HCT116 (cell line): Measurements from ENCODE around the gene HTR2C. TPM values are rescaled to one million over a fixed set of nuclear protein-coding genes. Genes with fewer than 3 reads are reported as not detected.

Experiments used
- ATAC-seq: fragments of 200-7000 bp; cut with Tn5 transposase; 2 replicates; pipeline ENCODE4 v1.9.1; 2020; ENCODE audit warnings: mild to moderate bottlenecking, moderate library complexity
- BruUV-seq: library from RNA; stranded (reverse); fragments of 400-500 nt; replicated peaks from 2 replicates; lab custom pipeline; 2021; lab: Mats Ljungman, UMichigan
- CTCF ChIA-PET: fragments of 300-600 bp; sonication (Branson Sonifier 250); formaldehyde crosslinking; loops from one replicate; lab custom pipeline; 2021; ENCODE audit warnings: antibody characterized with exemption; lab: Charles Lee
- POLR2A ChIA-PET: fragments of 300-600, 350-600 bp; sonication (Branson Sonifier 250); formaldehyde crosslinking; loops from one replicate; lab custom pipeline; 2021; ENCODE audit warnings: antibody characterized with exemption; lab: Charles Lee
- RAD21 ChIA-PET, 2 experiments: fragments of 300-600 bp; sonication (Branson Sonifier 250); formaldehyde crosslinking; loops; one replicate each; lab custom pipeline; 2023; ENCODE audit warnings: low total read pairs in 2 of 2; ENCODE audit not compliant: uncharacterized antibody in 2 of 2, unreplicated experiment in 2 of 2, low non-redundant PET in 1 of 2; lab: Charles Lee
- DNase-seq: peaks from one replicate; pipeline ENCODE4 v3.0.0-alpha.2; 2010; ENCODE audit warnings: low read depth, low spot score
- H2AFZ ChIP-seq: fragments of 200-600 bp; shearing (Covaris generic), sonication (generic); 2 replicates; pipeline ENCODE4 v1.6.1; 2017; ENCODE audit warnings: low read depth, mixed run types, mixed read lengths, antibody characterized with exemption, low read length; ENCODE audit not compliant: poor library complexity, severe bottlenecking
- H3K27ac ChIP-seq: 2 replicates; pipeline ENCODE4 v1.5.1; 2012; ENCODE audit warnings: low read depth, low read length
- H3K27me3 ChIP-seq: fragments of 200-600 bp; sonication (generic); 2 replicates; pipeline ENCODE4 v1.6.1; 2016; ENCODE audit warnings: mixed run types, low read length, mixed read lengths; ENCODE audit not compliant: insufficient read depth
- H3K36me3 ChIP-seq, 2 experiments: fragments of 200-500 bp in 1 of 2; fragments of 200-600 bp in 1 of 2; sonication (Bioruptor generic) in 1 of 2; sonication (generic) in 1 of 2; 2 replicates each; pipeline versions ENCODE4 v1.5.1 to v1.6.1; 2014 to 2016; ENCODE audit warnings: low read length in 2 of 2, inconsistent platforms in 1 of 2, mixed read lengths in 1 of 2, mixed run types in 1 of 2; ENCODE audit not compliant: insufficient read depth in 2 of 2, control insufficient read depth in 1 of 2
- H3K4me1 ChIP-seq, 2 experiments: fragments of 200-600 bp in 1 of 2; sonication (generic) in 1 of 2; 2 replicates each; pipeline versions ENCODE4 v1.5.1 to v1.6.1; 2012 to 2017; ENCODE audit warnings: low read length in 2 of 2, inconsistent platforms in 1 of 2, mild to moderate bottlenecking in 1 of 2, mixed read lengths in 1 of 2, mixed run types in 1 of 2, moderate library complexity in 1 of 2; ENCODE audit not compliant: insufficient read depth in 2 of 2, control insufficient read depth in 1 of 2
- H3K4me2 ChIP-seq: fragments of 200-600 bp; sonication (generic); 2 replicates; pipeline ENCODE4 v1.6.1; 2017; ENCODE audit warnings: mixed run types, low read length, mixed read lengths
- H3K4me3 ChIP-seq, 2 experiments: fragments of 200-600 bp in 1 of 2; sonication (generic) in 1 of 2; replicated peaks in 1 of 2; 2 replicates each; pipeline ENCODE4 v1.5.1; 2011 to 2016; ENCODE audit warnings: low read length in 2 of 2, control low read depth in 1 of 2, low read depth in 1 of 2, mild to moderate bottlenecking in 1 of 2, mixed read lengths in 1 of 2, mixed run types in 1 of 2
- H3K79me2 ChIP-seq: fragments of 200-600 bp; sonication (generic); 2 replicates; pipeline ENCODE4 v1.6.1; 2017; ENCODE audit warnings: mild to moderate bottlenecking, mixed run types, low read length, moderate library complexity, mixed read lengths; ENCODE audit not compliant: insufficient read depth
- H3K9ac ChIP-seq: fragments of 200-600 bp; sonication (generic); 2 replicates; pipeline ENCODE4 v1.6.1; 2016; ENCODE audit warnings: low read length, mixed read lengths
- H3K9me2 ChIP-seq: fragments of 200-600 bp; sonication (generic), shearing (Covaris generic); 2 replicates; pipeline ENCODE4 v1.6.1; 2017; ENCODE audit warnings: mixed run types, mild to moderate bottlenecking, moderate library complexity; ENCODE audit not compliant: insufficient read depth
- H3K9me3 ChIP-seq, 2 experiments: fragments of 200-500 bp in 1 of 2; fragments of 200-600 bp in 1 of 2; sonication (Bioruptor generic) in 1 of 2; sonication (generic) in 1 of 2; 2 replicates each; pipeline ENCODE4 v1.6.1; 2014 to 2017; ENCODE audit warnings: low read length in 2 of 2, mixed read lengths in 2 of 2, inconsistent platforms in 1 of 2, low read depth in 1 of 2, mild to moderate bottlenecking in 1 of 2, mixed run types in 1 of 2, moderate library complexity in 1 of 2; ENCODE audit not compliant: control insufficient read depth in 1 of 2, insufficient read depth in 1 of 2
- H4K20me1 ChIP-seq: fragments of 200-600 bp; sonication (generic), shearing (Covaris generic); 2 replicates; pipeline ENCODE4 v1.6.1; 2017; ENCODE audit warnings: mixed run types, mild to moderate bottlenecking, moderate library complexity; ENCODE audit not compliant: insufficient read depth
- ATF3 ChIP-seq: IDR thresholded peaks from 2 replicates; pipeline ENCODE4 v1.6.1; 2012
- CBX3 ChIP-seq: IDR thresholded peaks from 2 replicates; pipeline ENCODE4 v1.6.1; 2012; ENCODE audit warnings: low read depth
- CEBPB ChIP-seq: IDR thresholded peaks from 2 replicates; pipeline ENCODE4 v1.6.1; 2012; ENCODE audit warnings: low read depth
- EGR1 ChIP-seq: IDR thresholded peaks from 2 replicates; pipeline ENCODE4 v1.6.1; 2012; ENCODE audit warnings: low read depth
- ELF1 ChIP-seq: IDR thresholded peaks from 2 replicates; pipeline ENCODE4 v1.6.1; 2012; ENCODE audit warnings: low read depth, borderline replicate concordance
- EZH2 ChIP-seq: fragments of 200-600 bp; sonication (generic); IDR thresholded peaks from 2 replicates; pipeline ENCODE4 v1.6.1; 2017; ENCODE audit warnings: antibody characterized with exemption, mixed run types
- EZH2phosphoT487 ChIP-seq: fragments of 200-600 bp; IDR thresholded peaks from 2 replicates; pipeline ENCODE4 v1.6.1; 2018; ENCODE audit warnings: antibody characterized with exemption, borderline replicate concordance
- FOSL1 ChIP-seq: IDR thresholded peaks from 2 replicates; pipeline ENCODE4 v1.6.1; 2012; ENCODE audit warnings: low read depth
- MAX ChIP-seq: IDR thresholded peaks from 2 replicates; pipeline ENCODE4 v1.6.1; 2012
- POLR2A ChIP-seq: IDR thresholded peaks from 2 replicates; pipeline ENCODE4 v1.7.0; 2011; ENCODE audit warnings: borderline replicate concordance; ENCODE audit not compliant: insufficient read depth, insufficient read length; ENCODE audit errors: extremely low read depth
- RAD21 ChIP-seq: IDR thresholded peaks from 2 replicates; pipeline ENCODE4 v1.6.1; 2012; ENCODE audit warnings: low read depth, mild to moderate bottlenecking
- REST ChIP-seq: IDR thresholded peaks from 2 replicates; pipeline ENCODE4 v1.6.1; 2012; ENCODE audit warnings: low read depth
- SIN3A ChIP-seq: IDR thresholded peaks from 2 replicates; pipeline ENCODE4 v1.6.1; 2012; ENCODE audit warnings: low read depth
- SP1 ChIP-seq: IDR thresholded peaks from 2 replicates; pipeline ENCODE4 v1.6.1; 2012; ENCODE audit warnings: low read depth
- SRF ChIP-seq: IDR thresholded peaks from 2 replicates; pipeline ENCODE4 v1.6.1; 2012; ENCODE audit warnings: low read depth
- TCF7L2 ChIP-seq: IDR thresholded peaks from 2 replicates; pipeline ENCODE4 v1.7.0; 2011; ENCODE audit warnings: borderline replicate concordance, inconsistent platforms; ENCODE audit not compliant: insufficient read depth, insufficient read length; ENCODE audit errors: extremely low read depth
- YY1 ChIP-seq: IDR thresholded peaks from 2 replicates; pipeline ENCODE4 v1.6.1; 2011; ENCODE audit warnings: low read length, low read depth, moderate library complexity, mild to moderate bottlenecking; ENCODE audit not compliant: insufficient replicate concordance; ENCODE audit errors: extremely low read depth
- intact Hi-C: fragments of 100-400 bp; cut with micrococcal nuclease; formaldehyde crosslinking; loops from 2 replicates; pipeline ENCODE4 v1.10.0; 2022
- total RNA-seq: library from RNA; stranded (reverse); gene quantifications from one replicate; pipeline ENCODE4 v1.2.1, GENCODE V29; 2021; ENCODE audit not compliant: unreplicated experiment
- TF ChIP-seq, protein P1 (sequence below), 3 experiments: fragments of 200-600 bp in 1 of 3; sonication (generic) in 1 of 3; IDR thresholded peaks in 2 of 3; conservative IDR thresholded peaks in 1 of 3; 2 replicates each; pipeline ENCODE4 v1.5.1; 2012 to 2017; ENCODE audit warnings: low read depth in 2 of 3, low read length in 2 of 3, antibody characterized with exemption in 1 of 3, borderline replicate concordance in 1 of 3, control low read depth in 1 of 3, mild to moderate bottlenecking in 1 of 3, mixed read lengths in 1 of 3, mixed run types in 1 of 3, moderate library complexity in 1 of 3; ENCODE audit not compliant: insufficient read depth in 1 of 3

The HTR2C gene
- total RNA-seq, 1 experiment from 2014 or later: not detected

DNA sequence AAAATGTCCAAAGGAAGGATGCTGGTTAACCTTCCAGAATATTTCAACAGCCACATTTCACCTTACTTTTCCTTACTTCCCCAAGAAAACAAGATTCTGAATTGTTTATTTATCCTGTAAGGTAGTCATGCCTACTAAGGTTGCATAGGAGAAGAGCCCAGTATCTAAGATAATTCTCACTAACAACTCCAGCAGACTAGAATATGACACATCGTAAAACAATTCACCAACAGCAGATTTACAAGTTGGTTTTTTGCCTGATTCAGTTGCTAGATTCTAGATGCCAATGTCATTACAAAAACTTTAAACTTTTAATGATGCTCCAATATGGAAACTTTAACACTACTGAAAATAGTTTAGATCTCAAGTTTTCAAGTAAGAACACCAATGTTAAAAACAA is 257.2 kb downstream of the HTR2C start:
- Histone ChIP-seq H3K4me3 (no peak overlapping the region), H3K36me3 (no peaks in the 10 kb centered on the region), H3K79me2 (no peaks in the 10 kb centered on the region), H3K9ac (no peak overlapping the region), H3K27me3 (no peaks in the 10 kb centered on the region), H2AFZ (no peak overlapping the region), H3K9me2 (no peaks in the 10 kb centered on the region), H4K20me1 (no peaks in the 10 kb centered on the region), H3K4me2 (no peak overlapping the region), H3K27ac (no peak overlapping the region), H3K4me1 (no peaks in the 10 kb centered on the region), H3K9me3 (no peaks in the 10 kb centered on the region)
- CTCF ChIA-PET: no interaction called here
- TF ChIP-seq TCF7L2: no peak
- no peak for TF ChIP-seq FOSL1
- TF ChIP-seq SRF: no peak
- no peak for TF ChIP-seq SP1
- TF ChIP-seq CBX3: no peak
- no peak for TF ChIP-seq MAX
- TF ChIP-seq EZH2phosphoT487: no peak
- no peak for TF ChIP-seq EZH2
- TF ChIP-seq CEBPB: no peak
- no peak for TF ChIP-seq RAD21
- TF ChIP-seq ELF1: no peak
- TF ChIP-seq, protein P1, sequence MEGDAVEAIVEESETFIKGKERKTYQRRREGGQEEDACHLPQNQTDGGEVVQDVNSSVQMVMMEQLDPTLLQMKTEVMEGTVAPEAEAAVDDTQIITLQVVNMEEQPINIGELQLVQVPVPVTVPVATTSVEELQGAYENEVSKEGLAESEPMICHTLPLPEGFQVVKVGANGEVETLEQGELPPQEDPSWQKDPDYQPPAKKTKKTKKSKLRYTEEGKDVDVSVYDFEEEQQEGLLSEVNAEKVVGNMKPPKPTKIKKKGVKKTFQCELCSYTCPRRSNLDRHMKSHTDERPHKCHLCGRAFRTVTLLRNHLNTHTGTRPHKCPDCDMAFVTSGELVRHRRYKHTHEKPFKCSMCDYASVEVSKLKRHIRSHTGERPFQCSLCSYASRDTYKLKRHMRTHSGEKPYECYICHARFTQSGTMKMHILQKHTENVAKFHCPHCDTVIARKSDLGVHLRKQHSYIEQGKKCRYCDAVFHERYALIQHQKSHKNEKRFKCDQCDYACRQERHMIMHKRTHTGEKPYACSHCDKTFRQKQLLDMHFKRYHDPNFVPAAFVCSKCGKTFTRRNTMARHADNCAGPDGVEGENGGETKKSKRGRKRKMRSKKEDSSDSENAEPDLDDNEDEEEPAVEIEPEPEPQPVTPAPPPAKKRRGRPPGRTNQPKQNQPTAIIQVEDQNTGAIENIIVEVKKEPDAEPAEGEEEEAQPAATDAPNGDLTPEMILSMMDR (IDR thresholded peaks at IDR 0.05 in 2 of 3, conservative IDR thresholded peaks at IDR 0.05 in 1 of 3; ENCODE audit: borderline replicate concordance in 1 of 3, insufficient read depth in 1 of 3, low read depth in 2 of 3, low read length in 2 of 3): no peak
- no peak for TF ChIP-seq POLR2A
- no peak for TF ChIP-seq ATF3
- no peak for TF ChIP-seq REST
- no peak for TF ChIP-seq YY1
- TF ChIP-seq EGR1: no peak
- TF ChIP-seq SIN3A: no peak
- DNase-seq (no peak), ATAC-seq (no peak)
- intact Hi-C loops: no loop called here
- POLR2A ChIA-PET: no interaction called here
- BruUV-seq: no TSS peak
- RAD21 ChIA-PET: no interaction called here
